Measurements from ENCODE around the gene PRKCG. TPM values are rescaled to one million over a fixed set of nuclear protein-coding genes. Genes with fewer than 3 reads are reported as not detected.

PRKCG gene
- total RNA-seq, 1 experiment from 2014 or later, result 1.7 TPM

DNA sequence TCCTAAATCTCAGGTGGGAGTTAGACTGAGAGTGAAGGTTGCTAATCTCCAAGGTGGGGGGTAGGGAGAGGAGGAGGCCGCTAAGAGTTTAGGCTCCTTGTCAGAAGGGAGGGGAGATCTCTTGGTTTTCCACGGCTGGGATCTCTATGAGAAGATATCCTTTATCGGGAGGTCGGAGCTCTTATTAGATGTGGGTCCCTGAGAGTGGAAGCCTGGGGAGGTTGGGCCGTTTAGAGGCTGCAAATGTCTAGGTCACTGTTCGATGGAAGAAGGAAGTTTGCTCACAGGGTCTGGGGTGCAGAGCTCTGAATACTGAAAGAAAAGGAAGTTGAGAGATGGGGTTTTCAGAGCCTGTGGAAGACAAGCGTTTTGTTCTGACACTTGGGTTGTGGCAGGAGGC is 10.5 kb upstream of the PRKCG start:
- H3K4me1 ChIP-seq, result peaks cover 9% of the 10 kb centered on the region
- TF ChIP-seq, protein P1, sequence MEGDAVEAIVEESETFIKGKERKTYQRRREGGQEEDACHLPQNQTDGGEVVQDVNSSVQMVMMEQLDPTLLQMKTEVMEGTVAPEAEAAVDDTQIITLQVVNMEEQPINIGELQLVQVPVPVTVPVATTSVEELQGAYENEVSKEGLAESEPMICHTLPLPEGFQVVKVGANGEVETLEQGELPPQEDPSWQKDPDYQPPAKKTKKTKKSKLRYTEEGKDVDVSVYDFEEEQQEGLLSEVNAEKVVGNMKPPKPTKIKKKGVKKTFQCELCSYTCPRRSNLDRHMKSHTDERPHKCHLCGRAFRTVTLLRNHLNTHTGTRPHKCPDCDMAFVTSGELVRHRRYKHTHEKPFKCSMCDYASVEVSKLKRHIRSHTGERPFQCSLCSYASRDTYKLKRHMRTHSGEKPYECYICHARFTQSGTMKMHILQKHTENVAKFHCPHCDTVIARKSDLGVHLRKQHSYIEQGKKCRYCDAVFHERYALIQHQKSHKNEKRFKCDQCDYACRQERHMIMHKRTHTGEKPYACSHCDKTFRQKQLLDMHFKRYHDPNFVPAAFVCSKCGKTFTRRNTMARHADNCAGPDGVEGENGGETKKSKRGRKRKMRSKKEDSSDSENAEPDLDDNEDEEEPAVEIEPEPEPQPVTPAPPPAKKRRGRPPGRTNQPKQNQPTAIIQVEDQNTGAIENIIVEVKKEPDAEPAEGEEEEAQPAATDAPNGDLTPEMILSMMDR (IDR thresholded peaks at IDR 0.05; ENCODE audit: insufficient read depth in 1 of 2, low read depth in 1 of 2, low read length in 1 of 2, severe bottlenecking in 1 of 2, unreplicated experiment in 1 of 2), result no peak
- peaks cover 3% of the 10 kb centered on the region for H3K36me3 ChIP-seq (ENCODE audit: control insufficient read depth, insufficient read depth, low read length)
- H3K27me3 ChIP-seq (replicated peaks; ENCODE audit: control insufficient read depth, insufficient read depth, low read length), result no peaks in the 10 kb centered on the region
- H3K4me1 Mint-ChIP-seq (ENCODE audit: low read depth, unreplicated experiment), result peaks cover 27% of the 10 kb centered on the region
- H3K27ac Mint-ChIP-seq (ENCODE audit: unreplicated experiment), result peak overlapping the region; percentile 33
- POLR2A ChIA-PET, result no interaction called here
- no peak overlapping the region for H3K4me3 ChIP-seq (ENCODE audit: low read depth, low read length)
- no peaks in the 10 kb centered on the region for H3K9me3 ChIP-seq
- no peaks in the 10 kb centered on the region for H3K9me3 Mint-ChIP-seq (ENCODE audit: unreplicated experiment)
- no TSS peak for BruUV-seq (replicated peaks)
- no peak for DNase-seq
- H3K27me3 Mint-ChIP-seq (ENCODE audit: insufficient read depth, unreplicated experiment), result no peaks in the 10 kb centered on the region
- intact Hi-C loops (cut with micrococcal nuclease; ENCODE audit: unreplicated experiment), result no loop called here
- CTCF ChIA-PET, result interaction anchor here (0.6 kb wide), 1 partner anchor 81 kb away, joined by 3 read pairs; no protein-coding TSS in a partner anchor
- no peak overlapping the region for H3K4me3 Mint-ChIP-seq (ENCODE audit: unreplicated experiment)
- H3K36me3 Mint-ChIP-seq (ENCODE audit: insufficient read depth, unreplicated experiment), result peaks cover 79% of the 10 kb centered on the region

DNA sequence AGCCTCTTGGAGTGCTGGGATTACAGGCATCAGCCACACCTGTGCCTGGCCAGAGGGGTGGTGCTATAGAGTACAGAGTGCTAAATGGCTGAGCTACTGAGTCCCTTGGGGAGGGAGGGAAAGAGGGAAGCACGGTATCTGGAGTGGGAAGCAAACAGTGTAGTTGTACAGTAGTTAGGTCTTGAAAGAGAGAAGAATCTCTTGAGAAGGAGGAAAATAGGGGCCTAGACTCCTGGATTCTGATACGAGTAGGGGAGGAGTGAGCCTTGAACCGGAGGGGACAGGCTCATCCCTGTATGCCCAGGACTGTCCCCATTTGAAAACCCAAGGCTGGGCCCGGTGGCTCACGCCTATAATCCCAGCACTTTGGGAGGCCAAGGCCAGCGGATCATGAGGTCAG is 9.2 kb upstream of the PRKCG start:
- ChIA-PET POLR2A (no interaction called here), CTCF (interaction anchor here (0.9 to 1.2 kb wide), 2 partner anchors 9 to 1547 kb away, joined by 3 read pairs; partner anchors contain the start of gene PRKCG)
- Mint-ChIP-seq H3K9me3 (ENCODE audit: unreplicated experiment) (no peaks in the 10 kb centered on the region), H3K36me3 (ENCODE audit: insufficient read depth, unreplicated experiment) (peaks cover 77% of the 10 kb centered on the region), H3K4me1 (ENCODE audit: low read depth, unreplicated experiment) (peaks cover 32% of the 10 kb centered on the region), H3K27ac (ENCODE audit: unreplicated experiment) (no peak overlapping the region), H3K4me3 (ENCODE audit: unreplicated experiment) (no peak overlapping the region), H3K27me3 (ENCODE audit: insufficient read depth, unreplicated experiment) (no peaks in the 10 kb centered on the region)
- peaks cover 3% of the 10 kb centered on the region for H3K36me3 ChIP-seq (ENCODE audit: control insufficient read depth, insufficient read depth, low read length)
- no peak for DNase-seq
- H3K9me3 ChIP-seq, result no peaks in the 10 kb centered on the region
- TF ChIP-seq, protein P1 (IDR thresholded peaks at IDR 0.05; ENCODE audit: insufficient read depth in 1 of 2, low read depth in 1 of 2, low read length in 1 of 2, severe bottlenecking in 1 of 2, unreplicated experiment in 1 of 2), result no peak
- H3K27me3 ChIP-seq (replicated peaks; ENCODE audit: control insufficient read depth, insufficient read depth, low read length), result no peaks in the 10 kb centered on the region
- no peak overlapping the region for H3K4me3 ChIP-seq (ENCODE audit: low read depth, low read length)
- no peaks in the 10 kb centered on the region for H3K4me1 ChIP-seq
- intact Hi-C loops (cut with micrococcal nuclease; ENCODE audit: unreplicated experiment), result no loop called here
- no TSS peak for BruUV-seq (replicated peaks)

DNA sequence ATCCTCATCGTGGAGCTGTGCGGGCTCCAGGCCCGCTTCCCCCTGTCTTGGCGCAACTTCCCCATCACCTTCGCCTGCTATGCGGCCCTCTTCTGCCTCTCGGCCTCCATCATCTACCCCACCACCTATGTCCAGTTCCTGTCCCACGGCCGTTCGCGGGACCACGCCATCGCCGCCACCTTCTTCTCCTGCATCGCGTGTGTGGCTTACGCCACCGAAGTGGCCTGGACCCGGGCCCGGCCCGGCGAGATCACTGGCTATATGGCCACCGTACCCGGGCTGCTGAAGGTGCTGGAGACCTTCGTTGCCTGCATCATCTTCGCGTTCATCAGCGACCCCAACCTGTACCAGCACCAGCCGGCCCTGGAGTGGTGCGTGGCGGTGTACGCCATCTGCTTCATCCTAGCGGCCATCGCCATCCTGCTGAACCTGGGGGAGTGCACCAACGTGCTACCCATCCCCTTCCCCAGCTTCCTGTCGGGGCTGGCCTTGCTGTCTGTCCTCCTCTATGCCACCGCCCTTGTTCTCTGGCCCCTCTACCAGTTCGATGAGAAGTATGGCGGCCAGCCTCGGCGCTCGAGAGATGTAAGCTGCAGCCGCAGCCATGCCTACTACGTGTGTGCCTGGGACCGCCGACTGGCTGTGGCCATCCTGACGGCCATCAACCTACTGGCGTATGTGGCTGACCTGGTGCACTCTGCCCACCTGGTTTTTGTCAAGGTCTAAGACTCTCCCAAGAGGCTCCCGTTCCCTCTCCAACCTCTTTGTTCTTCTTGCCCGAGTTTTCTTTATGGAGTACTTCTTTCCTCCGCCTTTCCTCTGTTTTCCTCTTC is 8.0 kb upstream of the PRKCG start:
- Histone ChIP-seq H3K4me3 (ENCODE audit: low read depth, low read length) (no peak overlapping the region), H3K36me3 (ENCODE audit: control insufficient read depth, insufficient read depth, low read length) (peaks cover 3% of the 10 kb centered on the region), H3K27me3 (replicated peaks; ENCODE audit: control insufficient read depth, insufficient read depth, low read length) (no peaks in the 10 kb centered on the region), H3K9me3 (no peaks in the 10 kb centered on the region), H3K4me1 (peaks cover 3% of the 10 kb centered on the region; the same call in 1 of the 2 replicates)
- ChIA-PET POLR2A (no interaction called here), CTCF (interaction anchor here (1.2 kb wide), 1 partner anchor 1546 kb away, joined by 3 read pairs; no protein-coding TSS in a partner anchor)
- H3K4me3 Mint-ChIP-seq (ENCODE audit: unreplicated experiment), result no peak overlapping the region
- peaks cover 65% of the 10 kb centered on the region for H3K36me3 Mint-ChIP-seq (ENCODE audit: insufficient read depth, unreplicated experiment)
- peaks cover 32% of the 10 kb centered on the region for H3K4me1 Mint-ChIP-seq (ENCODE audit: low read depth, unreplicated experiment)
- no peaks in the 10 kb centered on the region for H3K9me3 Mint-ChIP-seq (ENCODE audit: unreplicated experiment)
- intact Hi-C loops (cut with micrococcal nuclease; ENCODE audit: unreplicated experiment), result no loop called here
- no peak for DNase-seq
- peak overlapping the region; percentile 14 for H3K27ac Mint-ChIP-seq (ENCODE audit: unreplicated experiment)
- no TSS peak for BruUV-seq (replicated peaks)
- TF ChIP-seq, protein P1 (IDR thresholded peaks at IDR 0.05; ENCODE audit: insufficient read depth in 1 of 2, low read depth in 1 of 2, low read length in 1 of 2, severe bottlenecking in 1 of 2, unreplicated experiment in 1 of 2), result no peak
- H3K27me3 Mint-ChIP-seq (ENCODE audit: insufficient read depth, unreplicated experiment), result no peaks in the 10 kb centered on the region

Measured in Caco-2 (cell line).